K562 (cell line): ENCODE data around the gene ARL2. TPM values are rescaled to one million over a fixed set of nuclear protein-coding genes. Genes with fewer than 3 reads are reported as not detected.

Source experiments
- CBFA2T2 ChIP-seq: fragments of 450-650 bp; conservative IDR thresholded peaks from 2 replicates; pipeline ENCODE4 v1.6.1; 2017; ENCODE audit warnings: mild to moderate bottlenecking
- CBX5 ChIP-seq: IDR thresholded peaks from 2 replicates; pipeline ENCODE4 v1.6.1; 2014; ENCODE audit warnings: low read depth, borderline replicate concordance
- DACH1 ChIP-seq: fragments of 450-650 bp; IDR thresholded peaks from 2 replicates; pipeline ENCODE4 v1.6.1; 2018; ENCODE audit not compliant: partially characterized antibody
- HLTF ChIP-seq: fragments of 450-650 bp; IDR thresholded peaks from 2 replicates; pipeline ENCODE4 v1.6.1; 2016
- KDM2B ChIP-seq: fragments of 250-450 bp; sonication (Bioruptor Pico); IDR thresholded peaks from 2 replicates; pipeline ENCODE4 v1.8.0; 2021; ENCODE audit warnings: mild to moderate bottlenecking, moderate library complexity
- NFRKB ChIP-seq: fragments of 450-650 bp; IDR thresholded peaks from 2 replicates; pipeline ENCODE4 v1.6.1; 2016; ENCODE audit warnings: low read depth
- NFXL1 ChIP-seq: fragments of 450-650 bp; formaldehyde crosslinking; IDR thresholded peaks from 2 replicates; pipeline ENCODE4 v1.4.0; 2021; ENCODE audit warnings: mild to moderate bottlenecking
- SAFB2 ChIP-seq: fragments of 200-400 bp; formaldehyde crosslinking; IDR thresholded peaks from 2 replicates; pipeline ENCODE4 v1.6.1; 2018; ENCODE audit warnings: borderline replicate concordance, low read length, low read depth, moderate library complexity; ENCODE audit not compliant: severe bottlenecking
- TCFL5 ChIP-seq: fragments of 250-450 bp; sonication (Bioruptor Pico); conservative IDR thresholded peaks from 2 replicates; pipeline ENCODE4 v1.6.1; 2021; ENCODE audit warnings: mild to moderate bottlenecking, moderate library complexity, matching md5 sums
- ZC3H4 ChIP-seq: sonication (generic); formaldehyde crosslinking; IDR thresholded peaks from 2 replicates; pipeline ENCODE4 v1.9.0; 2021; ENCODE audit warnings: missing genetic modification reagents, borderline replicate concordance
- ZEB2 ChIP-seq: fragments of 450-650 bp; IDR thresholded peaks from 2 replicates; pipeline ENCODE4 v1.6.1; 2016
- ZNF384 ChIP-seq: IDR thresholded peaks from 2 replicates; pipeline ENCODE4 v1.6.1; 2012; ENCODE audit warnings: low read depth, low read length, improper control_type of control experiment
- ZNF445 ChIP-seq: fragments of 250-450 bp; sonication (Bioruptor Pico); IDR thresholded peaks from 2 replicates; pipeline ENCODE4 v1.4.0; 2020; ENCODE audit warnings: low read depth, mild to moderate bottlenecking, moderate library complexity
- polyA plus RNA-seq, 8 experiments: library from polyadenylated mRNA; depleted of rRNA in 4 of 8; stranded (reverse) in 5 of 8; unstranded in 3 of 8; fragments of >200 nt; fragmentation: Nextera tagmentation in 2 of 8; fragmentation: Illumina TruSeq in 1 of 8; extraction: Ambion mirVana in 2 of 8; extraction: Trizol in 1 of 8; gene quantifications; 2 replicates each; pipeline versions ENCODE4 v1.2.1 to v1.2.3, GENCODE V29; 2011 to 2014; ENCODE audit warnings: inconsistent platforms in 1 of 8, missing spikeins in 1 of 8
- total RNA-seq, 7 experiments: library from RNA; depleted of rRNA in 6 of 7; stranded (reverse); fragments of >200 nt in 6 of 7; fragmentation: Illumina TruSeq in 2 of 7; extraction: Trizol in 2 of 7; gene quantifications; 2 replicates each; pipeline versions ENCODE4 v1.2.1 to v1.2.3, GENCODE V29; 2011 to 2021; ENCODE audit warnings: low replicate concordance in 1 of 7
- TF ChIP-seq, protein P1 (sequence below): fragments of 450-650 bp; IDR thresholded peaks from 2 replicates; pipeline ENCODE4 v1.6.1; 2017; ENCODE audit warnings: antibody characterized with exemption, mild to moderate bottlenecking
- TF ChIP-seq, protein P2 (sequence below): fragments of 150-350 bp; conservative IDR thresholded peaks from 2 replicates; pipeline ENCODE4 v1.6.1; 2014; ENCODE audit warnings: low read length
- TF ChIP-seq, protein P3 (sequence below): sonication (generic); formaldehyde crosslinking; IDR thresholded peaks from 2 replicates; pipeline ENCODE4 v1.8.0; 2022; ENCODE audit warnings: missing genetic modification reagents, mild to moderate bottlenecking, borderline replicate concordance
- TF ChIP-seq, protein P4 (sequence below): fragments of 250-450 bp; sonication (Bioruptor Pico); IDR thresholded peaks from 2 replicates; pipeline ENCODE4 v1.8.0; 2021; ENCODE audit warnings: borderline replicate concordance, mild to moderate bottlenecking, moderate library complexity; ENCODE audit not compliant: poor library complexity, severe bottlenecking
- TF ChIP-seq, protein P5 (sequence below), 3 experiments: IDR thresholded peaks in 2 of 3; conservative IDR thresholded peaks in 1 of 3; 2 replicates each; pipeline ENCODE4 v1.5.1; 2011 to 2012; ENCODE audit warnings: low read length in 3 of 3, mild to moderate bottlenecking in 3 of 3, control low read depth in 2 of 3, improper control_type of control experiment in 1 of 3, inconsistent platforms in 1 of 3, low read depth in 1 of 3, mixed read lengths in 1 of 3, moderate library complexity in 1 of 3; ENCODE audit not compliant: insufficient read depth in 2 of 3

ARL2 gene
- total and polyA plus RNA-seq, 9 of the 15 experiments (the other 6 are each of a cell fraction or from before 2014, with no cell fraction given): 5.7 to 154 (median 92.2) TPM

DNA sequence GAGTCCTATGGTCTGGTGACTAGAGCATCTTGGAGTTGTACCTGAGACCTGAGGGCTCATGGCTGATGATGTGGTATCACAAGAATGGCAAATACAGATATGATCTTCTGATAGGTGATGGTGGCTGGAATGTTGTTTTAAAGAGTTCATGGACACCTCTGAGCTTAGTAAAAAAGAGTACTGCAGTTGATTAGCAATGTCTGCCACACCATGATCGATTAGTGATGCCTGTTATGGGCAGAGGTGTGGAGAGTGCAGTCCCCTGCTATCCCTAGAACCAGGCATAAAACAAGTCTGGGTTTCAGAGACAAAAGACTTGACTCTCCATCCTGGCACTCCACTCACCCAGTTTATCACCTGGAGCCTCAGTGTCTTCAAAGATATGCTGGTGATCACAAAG is 15.8 kb upstream of the ARL2 start (continued):
- TF ChIP-seq, protein P1, sequence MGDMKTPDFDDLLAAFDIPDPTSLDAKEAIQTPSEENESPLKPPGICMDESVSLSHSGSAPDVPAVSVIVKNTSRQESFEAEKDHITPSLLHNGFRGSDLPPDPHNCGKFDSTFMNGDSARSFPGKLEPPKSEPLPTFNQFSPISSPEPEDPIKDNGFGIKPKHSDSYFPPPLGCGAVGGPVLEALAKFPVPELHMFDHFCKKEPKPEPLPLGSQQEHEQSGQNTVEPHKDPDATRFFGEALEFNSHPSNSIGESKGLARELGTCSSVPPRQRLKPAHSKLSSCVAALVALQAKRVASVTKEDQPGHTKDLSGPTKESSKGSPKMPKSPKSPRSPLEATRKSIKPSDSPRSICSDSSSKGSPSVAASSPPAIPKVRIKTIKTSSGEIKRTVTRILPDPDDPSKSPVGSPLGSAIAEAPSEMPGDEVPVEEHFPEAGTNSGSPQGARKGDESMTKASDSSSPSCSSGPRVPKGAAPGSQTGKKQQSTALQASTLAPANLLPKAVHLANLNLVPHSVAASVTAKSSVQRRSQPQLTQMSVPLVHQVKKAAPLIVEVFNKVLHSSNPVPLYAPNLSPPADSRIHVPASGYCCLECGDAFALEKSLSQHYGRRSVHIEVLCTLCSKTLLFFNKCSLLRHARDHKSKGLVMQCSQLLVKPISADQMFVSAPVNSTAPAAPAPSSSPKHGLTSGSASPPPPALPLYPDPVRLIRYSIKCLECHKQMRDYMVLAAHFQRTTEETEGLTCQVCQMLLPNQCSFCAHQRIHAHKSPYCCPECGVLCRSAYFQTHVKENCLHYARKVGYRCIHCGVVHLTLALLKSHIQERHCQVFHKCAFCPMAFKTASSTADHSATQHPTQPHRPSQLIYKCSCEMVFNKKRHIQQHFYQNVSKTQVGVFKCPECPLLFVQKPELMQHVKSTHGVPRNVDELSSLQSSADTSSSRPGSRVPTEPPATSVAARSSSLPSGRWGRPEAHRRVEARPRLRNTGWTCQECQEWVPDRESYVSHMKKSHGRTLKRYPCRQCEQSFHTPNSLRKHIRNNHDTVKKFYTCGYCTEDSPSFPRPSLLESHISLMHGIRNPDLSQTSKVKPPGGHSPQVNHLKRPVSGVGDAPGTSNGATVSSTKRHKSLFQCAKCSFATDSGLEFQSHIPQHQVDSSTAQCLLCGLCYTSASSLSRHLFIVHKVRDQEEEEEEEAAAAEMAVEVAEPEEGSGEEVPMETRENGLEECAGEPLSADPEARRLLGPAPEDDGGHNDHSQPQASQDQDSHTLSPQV: peak; percentile 55; the same call in 1 of the 2 replicates
- TF ChIP-seq ZC3H4: no peak
- TF ChIP-seq ZNF384: no peak
- TF ChIP-seq SAFB2: no peak
- no peak for TF ChIP-seq ZNF445
- TF ChIP-seq HLTF: 0 out of 2 replicates have a peak, but pooled peaks have one; percentile 23
- TF ChIP-seq TCFL5 (CRISPR knock-in tag): no peak
- TF ChIP-seq, protein P2, sequence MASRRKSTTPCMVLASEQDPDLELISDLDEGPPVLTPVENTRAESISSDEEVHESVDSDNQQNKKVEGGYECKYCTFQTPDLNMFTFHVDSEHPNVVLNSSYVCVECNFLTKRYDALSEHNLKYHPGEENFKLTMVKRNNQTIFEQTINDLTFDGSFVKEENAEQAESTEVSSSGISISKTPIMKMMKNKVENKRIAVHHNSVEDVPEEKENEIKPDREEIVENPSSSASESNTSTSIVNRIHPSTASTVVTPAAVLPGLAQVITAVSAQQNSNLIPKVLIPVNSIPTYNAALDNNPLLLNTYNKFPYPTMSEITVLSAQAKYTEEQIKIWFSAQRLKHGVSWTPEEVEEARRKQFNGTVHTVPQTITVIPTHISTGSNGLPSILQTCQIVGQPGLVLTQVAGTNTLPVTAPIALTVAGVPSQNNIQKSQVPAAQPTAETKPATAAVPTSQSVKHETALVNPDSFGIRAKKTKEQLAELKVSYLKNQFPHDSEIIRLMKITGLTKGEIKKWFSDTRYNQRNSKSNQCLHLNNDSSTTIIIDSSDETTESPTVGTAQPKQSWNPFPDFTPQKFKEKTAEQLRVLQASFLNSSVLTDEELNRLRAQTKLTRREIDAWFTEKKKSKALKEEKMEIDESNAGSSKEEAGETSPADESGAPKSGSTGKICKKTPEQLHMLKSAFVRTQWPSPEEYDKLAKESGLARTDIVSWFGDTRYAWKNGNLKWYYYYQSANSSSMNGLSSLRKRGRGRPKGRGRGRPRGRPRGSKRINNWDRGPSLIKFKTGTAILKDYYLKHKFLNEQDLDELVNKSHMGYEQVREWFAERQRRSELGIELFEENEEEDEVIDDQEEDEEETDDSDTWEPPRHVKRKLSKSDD: no peak
- TF ChIP-seq CBFA2T2: no peak
- no peak for TF ChIP-seq DACH1
- TF ChIP-seq CBX5: 0 out of 2 replicates have a peak, but pooled peaks have one; percentile 21
- TF ChIP-seq, protein P3, sequence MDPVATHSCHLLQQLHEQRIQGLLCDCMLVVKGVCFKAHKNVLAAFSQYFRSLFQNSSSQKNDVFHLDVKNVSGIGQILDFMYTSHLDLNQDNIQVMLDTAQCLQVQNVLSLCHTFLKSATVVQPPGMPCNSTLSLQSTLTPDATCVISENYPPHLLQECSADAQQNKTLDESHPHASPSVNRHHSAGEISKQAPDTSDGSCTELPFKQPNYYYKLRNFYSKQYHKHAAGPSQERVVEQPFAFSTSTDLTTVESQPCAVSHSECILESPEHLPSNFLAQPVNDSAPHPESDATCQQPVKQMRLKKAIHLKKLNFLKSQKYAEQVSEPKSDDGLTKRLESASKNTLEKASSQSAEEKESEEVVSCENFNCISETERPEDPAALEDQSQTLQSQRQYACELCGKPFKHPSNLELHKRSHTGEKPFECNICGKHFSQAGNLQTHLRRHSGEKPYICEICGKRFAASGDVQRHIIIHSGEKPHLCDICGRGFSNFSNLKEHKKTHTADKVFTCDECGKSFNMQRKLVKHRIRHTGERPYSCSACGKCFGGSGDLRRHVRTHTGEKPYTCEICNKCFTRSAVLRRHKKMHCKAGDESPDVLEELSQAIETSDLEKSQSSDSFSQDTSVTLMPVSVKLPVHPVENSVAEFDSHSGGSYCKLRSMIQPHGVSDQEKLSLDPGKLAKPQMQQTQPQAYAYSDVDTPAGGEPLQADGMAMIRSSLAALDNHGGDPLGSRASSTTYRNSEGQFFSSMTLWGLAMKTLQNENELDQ (CRISPR knock-in tag): no peak
- no peak for TF ChIP-seq NFRKB
- peak; percentile 67; the same call in 1 of the 2 replicates for TF ChIP-seq ZEB2
- no peak for TF ChIP-seq NFXL1 (CRISPR knock-in tag)
- TF ChIP-seq, protein P4, sequence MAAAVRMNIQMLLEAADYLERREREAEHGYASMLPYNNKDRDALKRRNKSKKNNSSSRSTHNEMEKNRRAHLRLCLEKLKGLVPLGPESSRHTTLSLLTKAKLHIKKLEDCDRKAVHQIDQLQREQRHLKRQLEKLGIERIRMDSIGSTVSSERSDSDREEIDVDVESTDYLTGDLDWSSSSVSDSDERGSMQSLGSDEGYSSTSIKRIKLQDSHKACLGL (CRISPR knock-in tag): no peak
- TF ChIP-seq KDM2B (CRISPR knock-in tag): no peak
- TF ChIP-seq, protein P5, sequence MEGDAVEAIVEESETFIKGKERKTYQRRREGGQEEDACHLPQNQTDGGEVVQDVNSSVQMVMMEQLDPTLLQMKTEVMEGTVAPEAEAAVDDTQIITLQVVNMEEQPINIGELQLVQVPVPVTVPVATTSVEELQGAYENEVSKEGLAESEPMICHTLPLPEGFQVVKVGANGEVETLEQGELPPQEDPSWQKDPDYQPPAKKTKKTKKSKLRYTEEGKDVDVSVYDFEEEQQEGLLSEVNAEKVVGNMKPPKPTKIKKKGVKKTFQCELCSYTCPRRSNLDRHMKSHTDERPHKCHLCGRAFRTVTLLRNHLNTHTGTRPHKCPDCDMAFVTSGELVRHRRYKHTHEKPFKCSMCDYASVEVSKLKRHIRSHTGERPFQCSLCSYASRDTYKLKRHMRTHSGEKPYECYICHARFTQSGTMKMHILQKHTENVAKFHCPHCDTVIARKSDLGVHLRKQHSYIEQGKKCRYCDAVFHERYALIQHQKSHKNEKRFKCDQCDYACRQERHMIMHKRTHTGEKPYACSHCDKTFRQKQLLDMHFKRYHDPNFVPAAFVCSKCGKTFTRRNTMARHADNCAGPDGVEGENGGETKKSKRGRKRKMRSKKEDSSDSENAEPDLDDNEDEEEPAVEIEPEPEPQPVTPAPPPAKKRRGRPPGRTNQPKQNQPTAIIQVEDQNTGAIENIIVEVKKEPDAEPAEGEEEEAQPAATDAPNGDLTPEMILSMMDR (IDR thresholded peaks at IDR 0.05 in 2 of 3, conservative IDR thresholded peaks at IDR 0.05 in 1 of 3; ENCODE audit: insufficient read depth in 2 of 3, low read depth in 1 of 3, low read length in 3 of 3): no peak
